Subcutaneous abdominal adipose tissue (tissue), 5 donors: ENCODE results near the gene BICRAL.
"Not testable (repeated sequence)": the region's sequence is repeated elsewhere in the genome, so short reads cannot be mapped to it uniquely, and the experiment has no call there.

Experiments
- H3K27ac ChIP-seq: one replicate; pipeline ENCODE4 v1.7.0; 2013; ENCODE audit warnings: low read depth, mild to moderate bottlenecking, inconsistent platforms, low read length, moderate library complexity
- H3K27me3 ChIP-seq, 5 donors: one replicate each; pipeline ENCODE4 v1.7.0; 2013; ENCODE audit warnings: low read length in 5 of 5, inconsistent platforms in 1 of 5; ENCODE audit not compliant: control insufficient read depth in 5 of 5, insufficient read depth in 4 of 5
- H3K36me3 ChIP-seq, 5 donors: one replicate each; pipeline ENCODE4 v1.7.0; 2013; ENCODE audit warnings: low read length in 5 of 5; ENCODE audit not compliant: control insufficient read depth in 5 of 5, insufficient read depth in 5 of 5
- H3K4me1 ChIP-seq, 5 donors: one replicate each; pipeline ENCODE4 v1.7.0; 2013; ENCODE audit warnings: low read length in 5 of 5, mild to moderate bottlenecking in 3 of 5, moderate library complexity in 1 of 5; ENCODE audit not compliant: control insufficient read depth in 5 of 5, insufficient read depth in 5 of 5
- H3K4me3 ChIP-seq, 5 donors: one replicate each; pipeline ENCODE4 v1.7.0; 2013; ENCODE audit warnings: low read length in 5 of 5, low read depth in 1 of 5
- H3K9ac ChIP-seq, 5 donors: one replicate each; pipeline ENCODE4 v1.7.0; 2013; ENCODE audit warnings: low read length in 5 of 5, mild to moderate bottlenecking in 4 of 5, moderate library complexity in 3 of 5
- H3K9me3 ChIP-seq, 5 donors: one replicate each; pipeline ENCODE4 v1.7.0; 2013; ENCODE audit warnings: low read length in 5 of 5; ENCODE audit not compliant: control insufficient read depth in 5 of 5
- donor health status: healthy.
- donor health status: healthy.
- donor health status: healthy.
- donor health status: healthy.
- donor health status: healthy.

BICRAL gene

GRCh38 chr6:42781796-42782688, at the start of gene BICRAL:
BICRAL (plus strand) TSS chr6:42782052; CDS start chr6:42822023, 39,971 bp downstream.
- Histone ChIP-seq H3K27ac (peak within 1 kb of the TSS; percentile 99), H3K4me1 (peaks cover 0 to 33% (median 28%) of the 10 kb centered on the region in 5 donors), H3K9ac (peak within 1 kb of the TSS; percentile 38 to 100 (median 88)), H3K9me3 (no peaks in the 10 kb centered on the region), H3K36me3 (no peaks in the 10 kb centered on the region), H3K27me3 (no peaks in the 10 kb centered on the region), H3K4me3 (peak within 1 kb of the TSS; percentile 69 to 94 (median 93))

GRCh38 chr6:42733867-42734481, 47.9 kb upstream of the BICRAL start:
- not testable (repeated sequence) for H3K27me3 ChIP-seq, H3K4me3 ChIP-seq, H3K9ac ChIP-seq, H3K4me1 ChIP-seq, H3K9me3 ChIP-seq, H3K27ac ChIP-seq, H3K36me3 ChIP-seq

GRCh38 chr6:42735976-42736375, 45.9 kb upstream of the BICRAL start:
- Histone ChIP-seq H3K9me3 (no peaks in the 10 kb centered on the region), H3K4me1 (no peaks in the 10 kb centered on the region), H3K27ac (no peak overlapping the region), H3K36me3 (no peaks in the 10 kb centered on the region), H3K4me3 (no peak overlapping the region), H3K27me3 (peaks cover 0 to 5% (median 0%) of the 10 kb centered on the region in 5 donors), H3K9ac (peak overlapping the region in 1 of 5 donors; percentile 26)

- H3K4me1 ChIP-seq: peaks cover 4 to 25% (median 18%) of the 10 kb centered on the region in 5 donors
Observed at GRCh38 chr6:42740725-42741124, 41.1 kb upstream of the BICRAL start.

GRCh38 chr6:42742116-42742894, 39.5 kb upstream of the BICRAL start:
- H3K27me3 ChIP-seq: no peaks in the 10 kb centered on the region
- no peaks in the 10 kb centered on the region for H3K36me3 ChIP-seq
- no peak overlapping the region for H3K4me3 ChIP-seq
- H3K9ac ChIP-seq: no peak overlapping the region
- H3K4me1 ChIP-seq: peaks cover 4 to 25% (median 22%) of the 10 kb centered on the region in 5 donors
- H3K9me3 ChIP-seq: no peaks in the 10 kb centered on the region
- H3K27ac ChIP-seq: no peak overlapping the region

More at GRCh38 chr6:42740725-42741124, 41.1 kb upstream of the BICRAL start:
- Histone ChIP-seq H3K27ac (no peak overlapping the region), H3K36me3 (no peaks in the 10 kb centered on the region), H3K9me3 (no peaks in the 10 kb centered on the region), H3K27me3 (no peaks in the 10 kb centered on the region), H3K9ac (no peak overlapping the region), H3K4me3 (no peak overlapping the region)

- peaks cover 4 to 40% (median 33%) of the 10 kb centered on the region in 5 donors for H3K4me1 ChIP-seq
- H3K9ac ChIP-seq: peak overlapping the region in 3 of 5 donors; percentile 94 to 98 (median 97)
- no peaks in the 10 kb centered on the region for H3K36me3 ChIP-seq
- H3K9me3 ChIP-seq: no peaks in the 10 kb centered on the region
- no peaks in the 10 kb centered on the region for H3K27me3 ChIP-seq
- H3K27ac ChIP-seq: peak overlapping the region; percentile 89
- H3K4me3 ChIP-seq: peak overlapping the region; percentile 90 to 100 (median 99)
Observed at GRCh38 chr6:42744351-42744893, 37.4 kb upstream of the BICRAL start.

GRCh38 chr6:42745083-42745639, 36.7 kb upstream of the BICRAL start:
- H3K27ac ChIP-seq: peak overlapping the region; percentile 89
- H3K27me3 ChIP-seq: no peaks in the 10 kb centered on the region
- peak overlapping the region; percentile 84 to 98 (median 94) for H3K9ac ChIP-seq
- peaks cover 4 to 40% (median 33%) of the 10 kb centered on the region in 5 donors for H3K4me1 ChIP-seq
- peak overlapping the region; percentile 90 to 100 (median 99) for H3K4me3 ChIP-seq
- H3K36me3 ChIP-seq: no peaks in the 10 kb centered on the region
- H3K9me3 ChIP-seq: no peaks in the 10 kb centered on the region

GRCh38 chr6:42745640-42746462, 36.0 kb upstream of the BICRAL start, which contains the start of gene TBCC:
TBCC (minus strand) TSS chr6:42746103; CDS start chr6:42746073, 30 bp downstream.
- peak within 1 kb of the TSS; percentile 89 for H3K27ac ChIP-seq
- peak within 1 kb of the TSS; percentile 84 to 98 (median 94) for H3K9ac ChIP-seq
- H3K9me3 ChIP-seq: no peaks in the 10 kb centered on the region
- no peaks in the 10 kb centered on the region for H3K36me3 ChIP-seq
- peak within 1 kb of the TSS; percentile 98 to 100 (median 99) for H3K4me3 ChIP-seq
- peaks cover 4 to 40% (median 33%) of the 10 kb centered on the region in 5 donors for H3K4me1 ChIP-seq
- H3K27me3 ChIP-seq: no peaks in the 10 kb centered on the region
